GM18505 (cell line): Measurements from ENCODE around the gene TOM1L2.
"Not testable (repeated sequence)": the region's sequence is repeated elsewhere in the genome, so short reads cannot be mapped to it uniquely, and the experiment has no call there.

Experiments
- ATAC-seq: cut with Tn5 transposase; IDR thresholded peaks from one replicate; pipeline ENCODE4 v1.9.1; 2021; ENCODE audit not compliant: unreplicated experiment
- POLR2A ChIP-seq: IDR thresholded peaks from 4 replicates; pipeline ENCODE4 v1.6.1; 2011; ENCODE audit warnings: borderline replicate concordance; ENCODE audit not compliant: insufficient read depth, insufficient read length; ENCODE audit errors: extremely low read depth

The TOM1L2 gene

GRCh38 chr17:17924131-17924856 lies 47.9 kb downstream of the TOM1L2 start:
- ATAC-seq = no peak
- no peak for TF ChIP-seq POLR2A

DNA sequence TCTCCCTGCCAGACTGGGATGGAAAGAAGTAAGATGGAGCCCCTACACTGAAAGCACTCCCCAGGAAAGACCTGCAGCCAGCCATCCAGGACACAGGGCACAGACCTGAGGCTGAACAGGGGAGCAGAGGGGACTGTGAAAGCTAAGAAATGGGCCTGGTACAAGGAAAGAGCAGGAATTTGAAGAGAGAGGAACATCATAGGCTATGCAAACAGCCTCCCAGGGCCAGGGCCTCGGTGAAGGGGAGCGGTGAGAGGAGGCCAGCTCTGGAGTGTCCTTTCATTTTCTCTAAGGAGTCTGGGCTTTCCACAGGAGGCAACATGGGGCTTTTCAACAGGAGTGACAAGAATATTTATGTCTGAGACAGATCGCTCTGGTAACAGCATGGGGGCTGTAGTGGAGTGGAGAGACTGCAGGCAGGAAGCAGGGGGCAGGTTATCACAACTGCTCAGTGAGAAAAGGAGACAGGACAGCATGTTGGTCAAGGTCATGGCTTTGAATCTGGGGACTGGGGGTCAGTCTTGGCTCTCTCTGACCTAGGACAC lies 50.1 kb downstream of the TOM1L2 start:
- TF ChIP-seq POLR2A = no peak
- no peak for ATAC-seq

GRCh38 chr17:17921192-17922069 lies 50.8 kb downstream of the TOM1L2 start:
- no peak for ATAC-seq
- no peak for TF ChIP-seq POLR2A

DNA sequence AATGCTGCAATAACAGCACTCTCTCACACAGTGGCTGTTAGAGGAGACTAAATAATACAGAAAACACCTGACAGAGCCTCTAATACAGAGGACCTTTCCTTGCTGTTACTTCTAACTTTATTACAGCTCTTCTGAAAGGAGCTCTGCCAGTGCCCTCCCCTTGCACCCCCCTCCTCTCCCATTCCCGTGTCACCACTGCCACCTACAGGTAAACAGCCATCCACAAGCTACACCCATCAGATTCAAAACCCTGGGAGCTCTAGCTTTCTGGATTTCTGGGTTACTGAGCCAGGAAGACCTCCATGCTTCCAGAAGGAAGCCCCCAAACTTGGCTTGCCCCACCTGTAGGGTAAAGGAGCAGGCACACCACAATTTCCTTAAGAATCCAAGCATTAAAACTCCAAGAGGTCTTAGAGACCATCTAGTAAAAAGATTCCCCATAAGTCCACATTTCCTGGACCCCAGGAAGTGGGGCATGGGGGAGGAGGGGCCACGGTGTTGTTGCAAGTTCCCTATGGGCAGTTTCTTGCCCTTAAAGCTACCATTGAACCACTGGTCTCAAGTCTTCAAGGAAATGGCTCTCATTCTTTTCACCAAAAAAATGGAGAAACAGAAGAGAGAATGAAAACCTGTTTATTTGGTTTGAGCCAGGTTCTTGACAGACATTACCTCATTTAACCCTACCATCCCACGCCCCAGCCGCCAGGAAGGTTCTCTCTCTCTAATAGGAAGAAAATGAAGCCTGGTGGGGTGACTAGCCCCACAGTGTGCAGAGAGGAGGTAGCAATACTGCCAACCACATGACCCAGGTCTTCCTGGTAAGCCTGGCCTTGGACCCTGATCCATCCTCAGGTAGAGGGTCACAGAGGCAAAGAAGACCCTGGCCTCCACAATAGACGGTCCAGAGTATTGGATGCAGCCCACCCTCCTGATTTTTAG lies 52.8 kb downstream of the TOM1L2 start:
- ATAC-seq = no peak
- TF ChIP-seq POLR2A = no peak

- no peak for ATAC-seq
- no peak for TF ChIP-seq POLR2A
These were observed 54.8 kb downstream of the TOM1L2 start for GRCh38 chr17:17917394-17917793.

GRCh38 chr17:17915183-17915582 lies 57.0 kb downstream of the TOM1L2 start:
- TF ChIP-seq POLR2A = no peak
- ATAC-seq = no peak

- ATAC-seq = no peak
- TF ChIP-seq POLR2A = no peak
These were observed 58.4 kb downstream of the TOM1L2 start for GRCh38 chr17:17913695-17914332.

GRCh38 chr17:17912336-17912735 lies 59.9 kb downstream of the TOM1L2 start:
- not testable (repeated sequence) for ATAC-seq

DNA sequence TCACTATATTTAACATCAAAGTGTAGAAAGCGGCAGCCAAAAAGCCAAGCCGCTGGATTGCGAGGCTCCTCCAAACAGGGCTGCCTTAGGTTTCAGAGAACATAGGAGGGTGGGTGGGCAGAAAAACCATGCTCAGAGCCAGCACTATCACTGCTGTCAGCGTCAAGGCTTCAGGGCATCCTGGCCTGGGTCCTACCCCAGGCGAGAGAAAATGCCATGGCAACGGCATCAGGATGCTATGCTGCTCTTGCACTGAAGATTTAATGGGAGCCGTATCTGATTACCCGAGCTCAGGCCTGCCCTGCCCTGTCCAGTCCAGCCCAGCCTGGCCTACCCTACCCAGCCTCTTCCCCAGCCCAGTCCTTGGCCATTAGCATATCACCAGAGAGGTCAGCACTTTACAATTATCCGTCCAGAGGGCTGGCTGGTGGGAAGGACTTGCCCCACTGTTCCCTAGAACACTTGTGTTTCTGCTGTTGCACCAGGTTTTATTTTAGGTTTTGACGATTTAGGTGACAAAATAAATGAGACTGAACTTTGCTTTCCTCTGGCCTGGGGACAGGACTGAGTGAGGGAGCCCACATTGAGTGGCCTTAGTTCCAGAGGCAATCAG lies 61.1 kb downstream of the TOM1L2 start:
- no peak for ATAC-seq
- no peak for TF ChIP-seq POLR2A

GRCh38 chr17:17910060-17910459 lies 62.1 kb downstream of the TOM1L2 start:
- no peak for ATAC-seq
- no peak for TF ChIP-seq POLR2A

- TF ChIP-seq POLR2A = no peak
- ATAC-seq = no peak
These were observed 63.1 kb downstream of the TOM1L2 start for GRCh38 chr17:17909078-17909477.

DNA sequence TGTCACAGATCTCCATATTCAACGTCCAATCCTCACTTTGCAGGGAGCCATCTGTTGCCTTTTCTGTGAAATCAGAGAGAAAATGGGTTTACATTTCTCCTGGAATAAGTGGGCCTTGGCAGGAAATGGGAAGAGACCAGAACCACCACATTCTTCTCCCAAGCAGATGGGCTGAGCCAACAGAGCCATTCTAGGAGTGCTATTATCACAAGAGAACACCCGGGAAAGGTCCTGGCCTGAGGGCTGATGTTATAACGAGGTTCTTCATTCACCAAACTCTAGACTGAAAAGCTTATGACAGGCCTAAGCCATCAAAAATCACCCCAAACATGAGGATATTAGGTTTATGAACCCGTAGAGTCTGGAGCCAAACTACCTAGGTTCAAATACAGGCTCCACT lies 64.7 kb downstream of the TOM1L2 start:
- no peak for ATAC-seq
- TF ChIP-seq POLR2A = no peak
